ENCODE results near the gene FLT1.
A peak's percentile ranks its signal among the peaks of the same experiment; 100 is the strongest.

The FLT1 gene

GRCh38 chr13:28421676-28422410 is 73.1 kb downstream of the FLT1 start:
- no peak for TF ChIP-seq CTCF (IDR thresholded peaks at IDR 0.05; ENCODE audit: control insufficient read depth, extremely low read depth, insufficient read depth)
- no peak for DNase-seq (ENCODE audit: low read depth)
- no peak overlapping the region for H3K4me3 ChIP-seq (ENCODE audit: low read depth, low read length)

GRCh38 chr13:28420704-28421103 is 74.2 kb downstream of the FLT1 start:
- no peak for DNase-seq (ENCODE audit: low read depth)
- no peak for TF ChIP-seq CTCF (IDR thresholded peaks at IDR 0.05; ENCODE audit: control insufficient read depth, extremely low read depth, insufficient read depth)
- no peak overlapping the region for H3K4me3 ChIP-seq (ENCODE audit: low read depth, low read length)

- no peak for DNase-seq (ENCODE audit: low read depth)
- no peak overlapping the region for H3K4me3 ChIP-seq (ENCODE audit: low read depth, low read length)
- no peak for TF ChIP-seq CTCF (IDR thresholded peaks at IDR 0.05; ENCODE audit: control insufficient read depth, extremely low read depth, insufficient read depth)
Observed at GRCh38 chr13:28415994-28416421, 78.9 kb downstream of the FLT1 start.

- no peak overlapping the region for H3K4me3 ChIP-seq (ENCODE audit: low read depth, low read length)
- TF ChIP-seq CTCF (IDR thresholded peaks at IDR 0.05; ENCODE audit: control insufficient read depth, extremely low read depth, insufficient read depth) = no peak
- DNase-seq (ENCODE audit: low read depth) = no peak
Observed at GRCh38 chr13:28413999-28414398, 80.9 kb downstream of the FLT1 start.

- no peak overlapping the region for H3K4me3 ChIP-seq (ENCODE audit: low read depth, low read length)
- no peak for DNase-seq (ENCODE audit: low read depth)
- no peak for TF ChIP-seq CTCF (IDR thresholded peaks at IDR 0.05; ENCODE audit: control insufficient read depth, extremely low read depth, insufficient read depth)
Observed at GRCh38 chr13:28412981-28413380, 81.9 kb downstream of the FLT1 start.

- H3K4me3 ChIP-seq (ENCODE audit: low read depth, low read length) = no peak overlapping the region
- DNase-seq (ENCODE audit: low read depth) = peak; percentile 53
- TF ChIP-seq CTCF (IDR thresholded peaks at IDR 0.05; ENCODE audit: control insufficient read depth, extremely low read depth, insufficient read depth) = no peak
Observed at GRCh38 chr13:28411831-28412353, 83.0 kb downstream of the FLT1 start.

- DNase-seq (ENCODE audit: low read depth) = no peak
- H3K4me3 ChIP-seq (ENCODE audit: low read depth, low read length) = no peak overlapping the region
- no peak for TF ChIP-seq CTCF (IDR thresholded peaks at IDR 0.05; ENCODE audit: control insufficient read depth, extremely low read depth, insufficient read depth)
Observed at GRCh38 chr13:28410096-28410495, 84.8 kb downstream of the FLT1 start.
